GM18870 (cell line): ENCODE measurements around the gene DIDO1.
"Not testable (repeated sequence)": the region's sequence is repeated elsewhere in the genome, so short reads cannot be mapped to it uniquely, and the experiment has no call there.

Experiments
- ATAC-seq: cut with Tn5 transposase; IDR thresholded peaks from one replicate; pipeline ENCODE4 v1.9.1; 2021; ENCODE audit warnings: moderate library complexity; ENCODE audit not compliant: unreplicated experiment

DIDO1 gene

GRCh38 chr20:62860924-62861691 lies 65.2 kb downstream of the DIDO1 start:
- no peak for ATAC-seq

- no peak for ATAC-seq
Measured at GRCh38 chr20:62860391-62860923, 65.8 kb downstream of the DIDO1 start.

- ATAC-seq, result no peak
Measured at GRCh38 chr20:62859721-62860120, 66.6 kb downstream of the DIDO1 start.

GRCh38 chr20:62858058-62858830 lies 68.1 kb downstream of the DIDO1 start:
- ATAC-seq, result no peak

- ATAC-seq, result no peak
Measured at GRCh38 chr20:62856931-62857619, 69.2 kb downstream of the DIDO1 start.

- ATAC-seq, result no peak
Measured at GRCh38 chr20:62855120-62855519, 71.2 kb downstream of the DIDO1 start.

GRCh38 chr20:62854121-62854520 lies 72.2 kb downstream of the DIDO1 start:
- no peak for ATAC-seq

GRCh38 chr20:62853304-62853703 lies 73.0 kb downstream of the DIDO1 start:
- ATAC-seq, result not testable (repeated sequence)

GRCh38 chr20:62852841-62853240 lies 73.5 kb downstream of the DIDO1 start:
- ATAC-seq, result no peak

GRCh38 chr20:62852196-62852595 lies 74.1 kb downstream of the DIDO1 start:
- no peak for ATAC-seq

- no peak for ATAC-seq
Measured at GRCh38 chr20:62850333-62850974, 75.9 kb downstream of the DIDO1 start.

GRCh38 chr20:62849431-62849830 lies 76.9 kb downstream of the DIDO1 start:
- ATAC-seq, result no peak

- ATAC-seq, result not testable (repeated sequence)
Measured at GRCh38 chr20:62848917-62849316, 77.4 kb downstream of the DIDO1 start.

GRCh38 chr20:62846166-62846890 lies 80.0 kb downstream of the DIDO1 start:
- ATAC-seq, result no peak

- no peak for ATAC-seq
Measured at GRCh38 chr20:62845416-62846160, 80.7 kb downstream of the DIDO1 start.

- no peak for ATAC-seq
Measured at GRCh38 chr20:62844182-62844581, 82.1 kb downstream of the DIDO1 start.

- ATAC-seq, result no peak
Measured at GRCh38 chr20:62843656-62844055, 82.6 kb downstream of the DIDO1 start.

- ATAC-seq, result no peak
Measured at GRCh38 chr20:62841705-62842212, 84.5 kb downstream of the DIDO1 start.
